GM12865 (cell line): Measurements from ENCODE around the gene SPRYD3.

Source experiments
- DNase-seq: peaks from one replicate; pipeline ENCODE4 v3.0.0; 2010; ENCODE audit warnings: low read depth
- H3K4me3 ChIP-seq: 2 replicates; pipeline ENCODE4 v1.5.1; 2011; ENCODE audit warnings: mild to moderate bottlenecking, low read depth, low read length, control low read depth
- TF ChIP-seq, protein P1 (sequence below): IDR thresholded peaks from 2 replicates; pipeline ENCODE4 v1.5.1; 2011; ENCODE audit warnings: low read length, control low read depth, low read depth, inconsistent platforms; ENCODE audit not compliant: insufficient read depth; ENCODE audit errors: missing control alignments

Gene SPRYD3

DNA sequence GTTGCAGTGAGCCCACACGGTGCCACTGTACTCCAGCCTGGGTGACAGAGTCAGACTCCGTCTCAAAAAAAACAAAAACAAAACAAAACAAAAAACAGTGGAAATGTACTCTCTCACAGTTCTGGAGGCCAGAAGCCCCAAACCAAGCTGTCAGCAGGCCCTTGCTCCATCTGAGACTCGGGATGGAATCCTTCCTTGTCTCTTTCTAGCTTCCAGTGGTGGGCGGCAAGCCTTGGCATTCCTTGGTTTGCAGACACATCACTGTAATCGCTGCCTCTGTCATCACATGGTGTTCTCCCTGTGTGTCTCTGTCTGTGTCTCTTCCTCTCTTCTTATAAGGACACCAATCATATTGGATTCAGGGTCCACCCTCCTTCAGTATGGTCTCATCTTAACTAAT, 22.9 kb downstream of the SPRYD3 start:
- DNase-seq: no peak
- TF ChIP-seq, protein P1, sequence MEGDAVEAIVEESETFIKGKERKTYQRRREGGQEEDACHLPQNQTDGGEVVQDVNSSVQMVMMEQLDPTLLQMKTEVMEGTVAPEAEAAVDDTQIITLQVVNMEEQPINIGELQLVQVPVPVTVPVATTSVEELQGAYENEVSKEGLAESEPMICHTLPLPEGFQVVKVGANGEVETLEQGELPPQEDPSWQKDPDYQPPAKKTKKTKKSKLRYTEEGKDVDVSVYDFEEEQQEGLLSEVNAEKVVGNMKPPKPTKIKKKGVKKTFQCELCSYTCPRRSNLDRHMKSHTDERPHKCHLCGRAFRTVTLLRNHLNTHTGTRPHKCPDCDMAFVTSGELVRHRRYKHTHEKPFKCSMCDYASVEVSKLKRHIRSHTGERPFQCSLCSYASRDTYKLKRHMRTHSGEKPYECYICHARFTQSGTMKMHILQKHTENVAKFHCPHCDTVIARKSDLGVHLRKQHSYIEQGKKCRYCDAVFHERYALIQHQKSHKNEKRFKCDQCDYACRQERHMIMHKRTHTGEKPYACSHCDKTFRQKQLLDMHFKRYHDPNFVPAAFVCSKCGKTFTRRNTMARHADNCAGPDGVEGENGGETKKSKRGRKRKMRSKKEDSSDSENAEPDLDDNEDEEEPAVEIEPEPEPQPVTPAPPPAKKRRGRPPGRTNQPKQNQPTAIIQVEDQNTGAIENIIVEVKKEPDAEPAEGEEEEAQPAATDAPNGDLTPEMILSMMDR: no peak
- H3K4me3 ChIP-seq: no peak overlapping the region

DNA sequence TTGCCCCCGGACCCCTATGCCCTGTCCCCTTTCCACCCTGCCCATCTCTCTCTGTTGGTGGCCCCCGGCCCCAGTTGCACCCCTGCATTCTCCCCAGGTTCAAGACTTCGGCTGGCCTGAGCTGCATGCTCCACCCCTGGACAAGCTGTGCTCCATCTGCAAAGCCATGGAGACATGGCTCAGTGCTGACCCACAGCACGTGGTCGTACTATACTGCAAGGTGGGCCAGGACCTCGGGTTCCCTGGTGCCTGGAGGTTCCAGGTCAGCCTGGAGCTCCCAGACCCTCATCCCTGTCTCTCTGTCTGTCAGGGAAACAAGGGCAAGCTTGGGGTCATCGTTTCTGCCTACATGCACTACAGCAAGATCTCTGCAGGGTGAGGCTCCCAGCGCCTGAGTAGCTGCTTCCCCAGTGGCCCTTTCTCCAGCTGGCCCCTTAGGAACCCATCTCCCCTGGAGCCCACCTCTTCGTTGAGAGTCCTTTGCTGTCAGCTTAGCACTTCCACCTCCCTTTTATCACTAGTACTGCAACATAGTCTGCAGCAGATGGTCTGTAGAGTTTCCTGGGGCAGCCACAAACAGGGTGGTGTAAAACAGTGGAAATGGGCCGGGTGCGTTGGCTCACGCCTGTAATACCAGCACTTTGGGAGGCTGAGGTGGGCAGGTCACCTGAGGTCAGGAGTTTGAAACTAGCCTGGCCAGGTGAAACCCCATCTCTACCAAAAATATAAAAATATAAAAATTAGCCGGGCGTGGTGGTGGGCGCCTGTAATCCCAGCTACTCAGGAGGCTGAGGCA, 23.5 kb downstream of the SPRYD3 start:
- no peak overlapping the region for H3K4me3 ChIP-seq
- no peak for DNase-seq
- TF ChIP-seq, protein P1: no peak

DNA sequence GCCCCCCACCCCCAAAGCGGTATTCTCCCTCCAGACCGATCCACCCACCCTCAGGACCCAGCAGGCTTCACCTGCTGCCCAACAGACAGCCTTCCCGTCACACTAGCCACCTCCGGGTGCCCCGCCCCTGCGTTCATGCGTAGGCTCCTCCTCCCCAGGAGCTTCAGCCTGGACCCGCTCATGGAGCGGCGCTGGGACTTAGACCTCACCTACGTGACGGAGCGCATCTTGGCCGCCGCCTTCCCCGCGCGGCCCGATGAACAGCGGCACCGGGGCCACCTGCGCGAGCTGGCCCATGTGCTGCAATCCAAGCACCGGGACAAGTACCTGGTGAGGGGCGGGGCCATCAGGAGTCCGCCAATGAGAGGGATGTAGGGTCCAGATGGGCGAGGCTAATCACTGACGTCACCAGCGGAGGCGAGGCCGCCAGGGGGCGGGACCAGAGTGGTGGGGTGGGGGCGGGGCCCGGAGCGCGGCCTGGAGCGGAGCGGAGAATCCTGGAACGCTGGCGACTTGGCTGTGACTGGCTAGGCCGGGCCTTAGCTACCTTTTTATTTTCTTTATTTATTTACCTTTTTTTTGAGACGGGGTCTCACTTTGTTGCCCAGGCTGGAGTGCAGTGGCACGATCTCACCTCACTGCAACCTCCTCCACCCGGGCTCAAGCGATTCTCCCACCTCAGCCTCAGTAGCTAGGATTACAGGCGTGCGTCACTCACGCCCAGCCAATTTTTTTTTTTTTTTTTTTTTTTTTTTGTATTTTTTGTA, 24.9 kb downstream of the SPRYD3 start:
- peak overlapping the region; percentile 79 for H3K4me3 ChIP-seq
- TF ChIP-seq, protein P1: no peak
- DNase-seq: peak; percentile 92

DNA sequence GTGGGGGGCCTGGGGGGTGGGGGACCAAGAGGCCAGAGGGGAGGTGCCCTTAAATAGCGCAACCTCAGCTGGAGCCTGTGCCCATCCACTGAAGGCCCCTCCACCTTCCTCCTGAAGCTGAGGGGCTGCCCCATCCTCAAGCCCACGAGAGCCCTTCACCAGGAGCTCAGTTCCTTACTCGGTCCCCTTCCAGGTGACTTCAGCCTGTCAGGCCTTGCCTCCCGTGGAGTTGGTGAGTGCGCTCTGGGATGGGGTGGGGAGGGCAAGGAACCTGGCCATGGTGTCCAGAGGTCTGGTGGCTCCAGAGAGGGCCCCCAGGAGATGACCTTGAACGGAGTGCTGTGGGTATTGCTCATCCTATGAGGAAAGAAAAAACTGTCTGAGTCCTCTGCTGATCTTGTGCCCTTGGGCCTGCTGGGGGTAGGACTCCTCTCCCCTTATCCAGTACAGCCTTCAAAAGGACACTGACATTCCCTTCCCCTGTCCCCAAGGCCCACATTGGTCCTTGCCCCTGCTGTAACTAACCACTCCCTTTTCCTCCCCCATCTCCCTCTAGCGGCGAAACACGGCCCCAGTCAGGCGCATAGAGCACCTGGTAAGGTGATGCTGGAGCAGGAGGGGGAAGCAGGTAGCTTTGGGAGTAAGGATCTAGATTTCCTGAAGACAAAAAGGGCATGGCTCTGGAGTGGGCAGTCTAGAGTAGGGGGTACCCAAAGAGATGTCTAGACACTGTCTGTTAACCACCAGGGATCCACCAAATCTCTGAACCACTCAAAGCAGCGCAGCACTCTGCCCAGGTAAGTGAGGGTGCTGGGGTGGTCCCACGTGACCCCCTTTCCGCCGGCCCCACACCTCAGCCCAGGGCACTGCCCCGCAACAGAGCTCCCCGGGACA, 25.7 kb downstream of the SPRYD3 start:
- H3K4me3 ChIP-seq: peak overlapping the region; percentile 79
- DNase-seq: peak; percentile 47
- TF ChIP-seq, protein P1: peak; percentile 61

DNA sequence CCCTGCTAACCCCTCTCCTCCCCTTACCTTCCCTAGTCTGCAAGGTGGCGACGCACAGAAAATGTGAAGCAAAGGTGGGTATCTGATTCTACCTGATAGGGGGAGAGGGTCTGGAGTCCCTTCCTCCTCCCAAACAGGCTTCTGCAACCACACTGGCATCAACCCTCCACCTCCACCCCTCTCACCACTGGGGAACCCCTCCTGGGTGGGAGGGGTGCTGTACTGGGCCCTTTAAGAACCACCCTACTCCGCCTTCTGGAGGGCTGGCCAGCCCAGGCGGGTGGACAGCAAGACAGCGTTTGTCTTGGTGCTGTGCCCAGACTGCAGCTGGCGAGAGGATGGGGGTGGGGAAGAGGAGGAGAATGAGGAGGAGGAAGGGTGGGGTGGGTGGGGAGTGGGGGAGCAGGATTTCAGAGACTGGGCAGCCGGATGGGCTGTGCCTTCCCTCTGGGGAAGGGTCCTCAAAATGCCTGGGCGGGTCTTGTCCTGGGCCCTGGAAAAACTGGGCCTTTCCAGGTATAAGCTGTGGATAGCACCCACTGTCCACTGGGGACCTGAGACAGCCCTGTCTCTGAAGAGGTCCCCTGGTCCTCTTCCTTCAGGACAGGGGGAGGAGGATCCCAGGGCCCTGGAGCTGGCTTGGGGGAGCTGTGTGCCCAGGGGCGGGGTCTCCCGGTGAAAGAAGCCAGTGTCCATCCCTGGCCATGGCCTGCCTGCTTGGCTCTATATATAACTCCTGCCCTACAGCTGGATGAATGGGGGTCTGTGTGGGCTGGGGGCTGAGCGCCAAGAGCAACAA, 26.6 kb downstream of the SPRYD3 start:
- no peak overlapping the region for H3K4me3 ChIP-seq
- DNase-seq: no peak
- TF ChIP-seq, protein P1: no peak

DNA sequence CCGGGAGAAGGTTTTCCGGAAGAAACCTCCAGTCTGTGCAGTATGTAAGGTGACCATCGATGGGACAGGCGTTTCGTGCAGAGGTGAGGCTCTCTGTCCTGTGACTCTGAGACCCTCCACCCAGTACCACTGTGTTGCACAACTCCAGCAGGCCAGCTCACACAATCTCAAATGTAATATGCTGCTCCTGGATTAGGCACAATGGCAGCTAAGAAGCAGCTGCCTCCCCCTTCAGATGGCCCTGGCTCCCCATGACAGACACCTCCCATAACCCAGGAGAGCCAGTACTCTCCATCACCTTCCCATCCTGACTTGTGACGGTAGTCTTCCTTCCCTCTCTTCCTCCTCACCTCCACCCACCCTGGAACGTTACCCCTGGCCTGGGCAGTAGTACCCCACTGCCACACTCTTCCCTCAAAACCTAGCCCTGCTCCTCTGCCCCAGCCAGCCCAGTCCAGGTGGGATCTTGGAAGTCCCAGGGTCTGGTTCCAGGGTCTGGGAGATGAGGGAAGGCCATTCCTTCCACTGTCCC, 27.2 kb downstream of the SPRYD3 start:
- DNase-seq: no peak
- no peak overlapping the region for H3K4me3 ChIP-seq
- TF ChIP-seq, protein P1: no peak
